Stimulated activated CD4-positive, alpha-beta T cell treated with anti-CD3 and anti-CD28 coated beads, Interleukin-4, amount 100 ng/mL, for 4 hours (primary cell): ENCODE results near the gene UBE2H.
"Not testable (repeated sequence)": the region's sequence is repeated elsewhere in the genome, so short reads cannot be mapped to it uniquely, and the experiment has no call there.

Source experiments
- DNase-seq, 2 experiments: peaks; one replicate each; pipeline ENCODE4 v3.0.0-alpha.2; 2020

The UBE2H gene

DNA sequence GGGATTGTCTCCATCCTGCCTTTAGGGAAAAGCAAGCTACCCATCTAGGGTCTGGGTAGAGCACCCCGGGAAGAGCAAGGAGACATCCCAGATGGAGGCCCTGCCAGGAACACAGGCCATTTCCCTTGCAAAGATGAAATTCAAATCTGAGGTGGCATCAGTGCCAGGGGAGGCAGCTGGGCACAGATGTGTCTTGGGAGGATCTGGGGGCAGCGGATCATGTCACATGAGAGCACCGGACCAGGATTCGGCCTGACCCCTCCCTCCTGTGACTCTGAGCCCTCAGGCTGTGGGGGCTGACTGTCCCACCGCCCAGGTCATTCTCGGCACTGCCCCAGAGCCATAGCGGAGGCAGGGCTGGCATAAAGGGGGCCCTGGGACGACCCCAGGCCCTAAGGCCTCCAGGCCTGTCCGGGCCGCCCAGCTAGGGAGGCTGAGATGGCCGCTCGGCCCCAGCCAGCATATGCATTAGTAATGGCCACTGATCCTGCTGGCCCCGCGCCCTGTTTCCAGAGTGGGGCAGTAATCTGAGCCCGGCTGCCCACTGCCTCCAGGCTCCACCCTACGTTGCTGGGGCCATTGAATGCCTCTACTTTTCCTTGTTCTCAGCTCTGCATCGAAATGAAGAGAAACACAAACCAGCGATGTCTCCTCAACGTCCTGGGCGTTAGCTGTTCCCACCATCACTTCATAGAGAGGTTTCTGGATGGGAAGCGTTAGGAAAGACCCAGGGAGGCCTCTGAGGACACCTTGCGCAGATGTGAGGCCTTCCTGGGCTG is 148.5 kb downstream of the UBE2H start:
- DNase-seq, result no peak

DNA sequence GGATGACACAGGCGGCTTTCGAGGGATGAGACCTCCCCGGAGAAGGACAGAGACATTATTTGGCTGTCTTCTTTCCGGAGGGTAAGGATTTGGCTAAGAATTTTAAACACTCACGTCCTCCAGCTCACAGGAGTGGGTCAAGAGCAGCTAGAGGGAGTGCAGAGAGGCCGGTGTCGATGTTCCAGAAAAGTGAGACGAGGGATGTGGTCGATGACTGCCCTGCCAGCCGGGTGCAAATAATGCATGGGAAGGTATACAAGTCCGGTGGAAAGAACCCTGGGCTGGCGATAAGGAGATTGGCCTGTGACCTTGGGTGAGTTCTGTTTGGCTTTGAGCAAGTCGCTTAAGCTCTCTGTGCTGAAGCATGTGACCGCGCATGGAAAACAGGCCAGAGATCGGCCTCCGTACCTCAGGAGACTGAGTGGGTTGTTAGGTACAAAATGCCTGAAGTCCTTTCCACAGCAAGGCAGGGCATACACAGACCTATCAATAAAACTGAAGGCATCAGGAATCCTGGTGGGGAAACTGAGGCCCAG is 149.1 kb downstream of the UBE2H start:
- no peak for DNase-seq

DNA sequence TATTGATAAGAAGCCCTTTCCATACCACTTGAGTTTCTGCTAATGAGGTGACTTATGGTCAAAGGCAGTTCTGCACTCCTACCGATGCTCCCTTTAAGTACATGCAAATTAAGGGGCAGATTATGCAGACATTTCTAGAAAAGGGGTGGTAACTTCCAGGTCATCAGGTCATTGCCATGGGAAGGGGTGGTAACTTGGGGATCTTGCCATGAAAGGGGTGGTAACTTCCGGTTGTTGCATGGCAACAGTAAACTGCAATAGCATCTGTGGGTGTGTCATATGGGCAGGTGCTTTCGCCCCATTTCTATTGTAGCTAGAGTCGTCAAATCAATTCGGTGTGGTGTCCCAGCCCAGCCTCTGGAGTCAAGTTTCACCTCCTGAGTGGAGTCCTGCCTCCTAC is 150.9 kb downstream of the UBE2H start:
- DNase-seq, result no peak

DNA sequence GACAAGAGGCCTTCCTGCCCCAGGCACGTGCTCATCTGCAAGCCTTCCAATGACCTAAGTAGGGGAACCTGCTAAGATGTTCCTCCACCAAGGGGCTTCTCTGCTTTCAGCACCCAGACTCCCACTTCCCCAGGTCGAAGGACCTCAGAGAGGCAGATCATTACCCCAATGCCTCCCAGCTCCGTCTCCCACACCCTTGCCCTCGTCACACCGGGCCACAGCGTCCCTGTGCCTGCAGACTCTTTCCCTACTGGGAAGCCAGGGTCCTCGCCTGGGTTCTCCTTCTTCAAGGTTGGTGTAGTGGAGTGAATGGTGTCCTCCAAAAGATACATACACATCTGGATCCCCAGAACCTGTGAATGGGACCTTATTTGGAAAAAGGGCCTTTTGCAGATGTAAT is 151.9 kb downstream of the UBE2H start:
- no peak for DNase-seq

DNA sequence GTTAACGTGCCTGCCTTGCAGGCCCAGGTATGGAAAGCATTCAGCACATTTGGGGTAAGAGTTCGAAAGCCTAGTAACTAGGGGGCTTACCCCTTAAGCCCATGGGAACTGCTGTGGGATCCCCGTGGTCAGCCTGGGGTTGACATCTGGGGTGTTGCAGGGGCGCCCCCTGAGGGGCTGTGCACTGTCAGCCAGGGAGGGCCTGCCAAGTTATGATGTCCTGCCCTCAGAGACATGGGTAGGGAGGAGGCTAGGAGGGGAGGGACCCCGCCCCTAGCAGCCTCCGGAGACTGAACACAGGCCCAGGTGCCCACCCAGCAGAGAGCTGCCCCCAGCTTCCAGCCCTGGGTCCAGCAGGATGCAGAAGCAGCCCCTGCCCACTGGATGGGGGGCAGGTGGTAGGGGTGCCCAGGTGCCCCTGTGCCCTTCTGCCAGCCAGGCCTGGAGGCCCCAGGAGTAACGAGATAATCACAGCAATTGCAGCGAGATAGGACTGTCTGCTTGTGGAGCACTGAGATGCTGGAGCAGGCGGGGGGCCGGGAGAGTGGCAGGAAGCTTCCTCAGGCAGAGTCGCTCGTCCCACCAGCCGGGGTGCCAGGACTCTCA is 153.3 kb downstream of the UBE2H start:
- DNase-seq, result no peak

DNA sequence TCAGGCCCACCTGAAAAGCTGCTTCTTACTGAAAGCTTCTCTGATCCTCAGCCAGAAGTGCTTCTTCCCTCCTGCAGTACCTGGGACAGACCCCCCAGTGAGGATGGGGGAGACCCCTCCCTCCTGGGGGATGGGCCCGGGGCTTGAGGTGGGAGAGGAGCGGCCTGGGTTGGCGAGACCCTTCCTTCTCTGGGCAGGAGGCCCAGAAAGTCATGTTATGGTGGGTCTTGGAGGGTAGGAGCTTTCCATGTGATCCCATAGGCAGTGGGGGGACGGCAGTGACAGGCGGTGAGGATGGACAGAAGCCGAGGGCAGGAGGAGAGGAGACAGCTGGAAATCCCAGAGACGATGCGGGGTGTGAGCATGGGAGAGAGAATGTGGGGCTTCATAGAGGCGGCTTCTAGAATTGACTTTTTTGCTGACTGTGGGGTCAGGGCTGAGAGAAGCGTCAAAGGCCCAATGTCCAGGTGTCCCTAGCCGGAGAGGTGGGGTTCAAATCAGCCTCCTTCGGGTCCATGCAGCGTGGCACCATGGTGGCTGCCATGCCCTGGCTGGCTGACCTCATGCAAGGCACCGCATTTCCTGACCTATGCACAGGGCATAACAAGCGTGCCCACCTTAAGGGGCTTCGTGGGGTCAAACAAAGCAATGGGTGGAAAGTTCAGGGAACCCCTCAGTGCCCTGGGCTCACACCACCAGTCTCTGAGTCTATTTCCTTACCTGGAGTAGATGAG is 154.0 kb downstream of the UBE2H start:
- DNase-seq, result no peak

DNA sequence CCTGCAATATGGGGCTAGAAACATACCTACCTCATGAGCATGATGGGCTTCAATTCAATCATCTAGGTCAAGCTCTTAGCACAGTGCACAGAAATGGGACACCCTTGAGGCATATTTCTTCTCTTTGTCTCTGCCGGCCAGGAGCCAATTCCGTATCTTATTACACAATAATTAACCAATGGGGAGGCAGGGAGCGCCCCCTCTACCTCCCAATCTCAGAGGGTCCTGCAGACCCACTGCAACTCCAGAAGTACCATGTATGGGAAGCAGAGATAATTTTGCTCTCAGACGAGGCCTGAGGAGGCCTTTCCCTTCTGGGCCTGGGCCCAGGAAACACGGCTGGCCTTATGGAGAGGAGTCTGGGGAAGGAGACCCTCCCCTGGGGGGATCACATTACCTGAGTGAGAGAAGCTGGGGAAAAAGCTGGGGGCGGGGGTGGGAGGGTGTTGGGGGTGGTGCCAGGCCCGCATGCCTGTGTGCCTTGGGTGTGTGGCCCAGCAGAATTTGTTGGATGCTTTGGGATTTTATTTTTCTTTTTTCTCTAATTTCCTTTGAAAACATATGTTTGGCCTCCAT is 155.5 kb downstream of the UBE2H start:
- no peak for DNase-seq

DNA sequence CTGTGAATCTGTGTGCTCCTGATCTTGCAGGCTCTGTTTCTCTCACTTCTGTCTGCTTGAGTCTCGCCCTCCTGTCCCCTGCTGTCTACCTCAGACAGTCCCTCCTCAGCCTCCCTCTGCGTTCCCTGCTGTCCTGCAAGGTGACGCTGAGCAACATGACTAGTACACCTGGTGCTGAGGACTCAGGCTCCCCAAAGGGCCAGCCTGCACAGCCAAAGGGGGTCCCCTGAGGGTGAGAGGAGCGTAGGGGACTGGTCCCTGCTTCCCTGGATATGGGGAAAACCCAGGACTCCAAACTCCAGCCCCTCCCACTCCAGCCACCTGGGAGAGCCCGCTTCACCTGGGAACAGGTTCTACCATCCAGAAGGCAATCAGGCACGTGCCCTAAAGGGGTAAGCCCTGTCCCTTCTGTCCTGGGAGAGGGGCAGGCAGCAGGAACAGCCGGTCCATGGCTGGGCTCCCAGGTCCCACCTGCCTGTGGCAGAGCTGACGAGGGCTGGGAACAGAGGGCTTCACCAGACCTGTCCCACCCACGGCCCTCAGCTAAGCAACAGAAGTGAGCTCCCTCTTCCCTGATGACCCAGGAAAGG is 156.5 kb downstream of the UBE2H start:
- DNase-seq, result no peak

DNA sequence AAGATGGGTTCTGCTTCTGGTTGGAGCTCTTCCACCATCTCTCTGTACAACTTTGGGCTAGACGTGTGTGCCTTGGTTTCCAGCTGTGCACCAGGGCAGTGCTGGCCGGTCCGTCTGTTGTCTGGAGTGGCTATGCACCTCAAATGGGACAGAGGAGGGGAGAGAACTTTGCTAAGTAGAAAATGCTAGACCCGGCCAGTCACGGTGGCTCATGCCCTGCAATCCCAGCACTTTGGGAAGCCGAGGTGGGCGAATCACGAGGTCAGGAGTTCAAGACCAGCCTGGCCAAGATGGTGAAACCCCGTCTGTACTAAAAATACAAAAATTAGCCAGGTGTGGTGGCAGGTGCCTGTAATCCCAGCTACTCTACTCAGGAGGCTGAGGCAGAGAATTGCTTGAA is 158.3 kb downstream of the UBE2H start:
- DNase-seq, result not testable (repeated sequence)

DNA sequence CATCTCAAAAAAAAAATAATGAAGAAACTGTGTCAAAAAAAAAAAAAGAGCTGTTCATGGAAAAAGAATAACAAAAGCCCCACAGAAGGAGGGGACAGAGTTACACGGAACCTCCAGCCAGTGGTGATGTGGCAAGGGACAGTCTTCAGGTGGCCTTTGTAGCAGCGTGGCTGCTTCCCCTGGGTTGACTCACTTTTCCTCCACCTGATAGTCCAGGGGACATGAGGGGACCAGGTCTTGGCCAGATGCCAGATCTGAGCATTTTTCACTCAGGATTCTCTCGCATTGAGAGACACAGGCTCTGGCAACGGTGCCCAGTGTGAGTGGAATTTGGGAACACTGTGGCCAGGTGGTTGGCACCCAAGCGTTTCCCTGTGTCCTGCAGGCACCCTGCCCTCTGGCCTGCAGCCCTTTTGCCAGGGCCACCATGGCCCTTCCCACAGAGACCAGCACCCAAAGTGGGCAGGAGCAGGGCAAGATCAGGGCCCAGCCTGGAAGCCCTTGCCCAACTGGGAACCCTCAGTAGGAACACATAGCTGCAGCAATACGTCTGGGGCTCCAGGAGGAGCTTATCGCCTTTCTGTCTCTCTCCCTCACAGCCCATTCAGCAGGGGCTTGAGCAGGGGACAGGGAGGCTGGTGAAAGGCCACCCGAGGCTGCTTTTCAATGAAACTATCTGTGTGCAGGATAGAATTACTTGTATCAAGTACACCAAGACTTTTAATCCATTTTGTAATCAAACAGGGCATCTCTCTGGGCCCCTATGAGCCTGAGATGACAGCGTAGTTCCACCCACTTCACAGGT is 159.1 kb downstream of the UBE2H start:
- DNase-seq, result no peak

DNA sequence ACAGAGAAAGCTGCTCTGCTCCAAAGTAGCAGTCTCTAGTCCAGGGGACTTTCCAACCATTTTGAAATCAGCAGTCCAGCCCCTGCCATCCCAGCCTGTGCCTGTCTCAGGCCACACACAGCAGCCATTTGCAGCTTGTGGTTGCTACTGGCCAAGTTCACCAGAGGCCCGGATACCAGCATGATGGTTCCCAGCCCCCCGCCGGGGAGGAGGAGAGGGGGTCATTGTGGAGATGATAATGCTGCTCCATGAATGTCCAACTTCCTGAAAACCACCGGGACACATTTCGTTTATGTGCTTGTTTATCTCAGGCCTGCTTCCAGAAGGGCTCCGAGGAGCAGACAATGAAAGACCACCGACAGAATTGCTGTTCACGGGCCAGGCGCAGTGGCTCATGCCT is 160.0 kb downstream of the UBE2H start:
- no peak for DNase-seq

DNA sequence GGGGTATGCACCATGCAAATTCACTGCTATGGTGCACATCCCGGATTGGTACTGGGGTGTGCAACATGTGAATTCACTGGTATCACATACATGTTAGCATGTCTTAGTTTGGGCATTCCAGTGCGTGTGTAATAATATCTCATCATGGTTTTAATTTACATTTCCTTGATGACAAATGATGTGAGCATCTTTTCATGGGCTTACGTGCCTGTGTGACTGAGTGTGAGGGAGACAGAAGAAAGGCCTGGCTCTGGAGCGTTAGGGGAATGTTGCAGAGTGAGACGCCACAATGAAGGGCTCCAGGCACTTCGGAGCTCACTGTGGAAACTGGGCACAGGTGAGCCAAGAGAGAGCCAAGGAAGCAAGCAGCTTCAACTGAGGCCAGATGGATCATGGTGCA is 162.6 kb downstream of the UBE2H start:
- no peak for DNase-seq

DNA sequence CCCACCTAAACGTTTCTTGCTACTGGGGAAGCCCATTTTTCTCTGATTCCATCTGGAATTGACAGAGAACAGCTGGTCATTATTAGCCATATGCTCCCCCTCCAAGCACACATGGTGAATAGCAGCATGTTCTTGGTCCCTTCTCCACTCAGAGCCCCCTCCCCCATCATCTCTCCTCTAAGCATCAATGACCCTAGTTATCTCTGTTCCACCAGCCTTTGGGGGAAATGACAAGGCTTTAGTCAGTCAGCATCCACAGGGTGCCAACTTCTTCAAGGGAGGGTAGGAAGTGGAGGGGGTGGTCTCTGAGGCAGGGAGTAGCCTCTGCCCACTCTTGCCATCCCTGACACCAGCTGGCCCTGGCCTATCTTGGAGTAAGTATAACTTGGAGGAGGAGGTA is 163.1 kb downstream of the UBE2H start:
- DNase-seq, result no peak

DNA sequence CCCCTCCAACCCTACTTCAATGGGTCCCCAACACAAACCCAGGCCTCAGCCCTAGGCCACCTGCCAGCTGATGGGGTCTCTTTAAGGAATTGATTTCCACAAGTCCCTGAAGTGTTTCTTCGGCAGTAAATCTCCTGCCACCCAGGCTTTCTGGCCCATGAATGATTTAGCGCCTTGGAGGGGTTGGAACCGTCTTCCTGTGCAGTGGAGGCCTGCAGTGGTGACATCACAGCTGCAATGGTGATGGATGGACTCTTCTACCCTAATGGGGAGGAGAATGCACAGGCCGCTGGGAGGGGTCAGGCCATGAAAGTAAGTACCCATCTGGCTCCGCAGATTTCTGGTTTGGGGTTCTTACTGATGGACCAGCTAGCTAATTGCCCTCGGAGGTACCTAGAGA is 163.8 kb downstream of the UBE2H start:
- DNase-seq, result no peak

DNA sequence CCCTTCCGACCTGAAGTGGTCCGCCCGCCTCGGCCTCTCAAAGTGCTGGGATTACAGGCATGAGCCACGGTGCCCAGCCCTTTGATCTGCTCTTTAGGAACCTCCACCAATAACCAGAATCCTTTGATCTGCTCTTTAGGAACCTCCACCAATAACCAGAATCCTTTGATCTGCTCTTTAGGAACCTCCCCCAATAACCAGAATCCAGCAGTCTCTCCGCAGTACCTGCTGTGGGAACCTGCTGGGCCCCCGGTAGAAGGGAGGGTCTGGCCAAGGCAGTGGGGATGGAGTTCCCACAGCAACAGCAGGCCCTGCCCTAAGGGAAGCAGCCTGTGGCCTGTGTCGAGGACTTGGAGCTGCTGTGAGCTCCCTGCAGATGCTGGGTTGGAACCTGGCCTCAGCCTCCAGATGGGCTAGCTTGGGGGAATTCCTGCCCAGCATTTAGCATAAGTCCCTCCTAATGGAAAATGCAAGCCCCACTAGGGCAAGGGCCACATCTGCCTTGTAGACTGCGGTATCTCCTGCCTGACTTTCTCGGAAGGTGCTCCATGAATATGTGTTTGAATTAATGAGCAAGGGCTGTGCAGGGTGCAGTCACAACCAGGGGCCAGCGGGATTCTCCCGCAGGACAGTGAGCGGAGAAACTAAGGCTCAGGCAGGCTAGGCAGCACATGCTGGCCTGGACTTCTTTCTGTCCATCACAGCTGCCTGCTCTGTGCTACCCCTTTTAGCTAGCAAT is 165.8 kb downstream of the UBE2H start:
- no peak for DNase-seq

DNA sequence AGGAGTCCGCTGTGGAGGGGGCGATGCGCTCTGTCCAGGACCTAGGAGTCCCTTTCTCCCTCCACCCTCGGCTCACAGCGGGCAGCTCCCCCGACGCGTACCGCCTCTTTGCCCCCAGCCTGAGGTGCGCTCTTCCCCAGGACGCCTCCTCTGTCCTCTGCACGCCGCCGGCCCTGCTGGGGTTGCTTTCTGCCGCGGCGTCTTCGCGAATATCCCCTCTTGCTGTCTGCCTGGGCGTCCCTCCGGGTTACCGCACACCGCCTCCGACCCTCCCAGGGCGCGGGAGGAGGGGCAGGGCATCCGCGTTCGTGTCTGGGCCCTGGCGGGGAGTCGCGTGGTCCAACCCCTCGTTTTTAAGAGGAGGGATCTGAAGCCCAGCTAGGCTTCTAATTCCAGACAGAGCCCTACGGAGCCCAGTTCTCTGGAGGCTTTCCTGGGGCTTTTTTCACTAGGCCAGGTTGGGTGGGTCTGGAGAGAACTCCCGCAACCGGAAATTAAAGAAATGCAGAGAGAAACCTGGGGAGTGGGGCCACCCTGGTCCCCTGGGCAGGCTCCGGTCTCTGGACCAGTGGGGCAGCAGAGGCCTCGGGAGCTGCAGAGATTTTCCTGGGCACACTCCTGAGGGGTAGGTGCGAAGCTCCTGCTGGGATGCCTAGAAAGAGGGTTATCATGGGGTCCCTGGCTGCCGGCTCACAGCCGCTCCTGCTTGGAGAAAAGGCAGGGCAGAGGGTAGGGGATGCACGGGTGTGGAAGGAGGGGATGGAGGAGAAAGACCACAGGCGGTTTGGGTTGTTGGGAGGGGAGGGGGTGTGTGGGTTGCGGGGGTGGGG is 166.9 kb downstream of the UBE2H start:
- peak in 1 of 2 experiments; percentile 11 for DNase-seq

DNA sequence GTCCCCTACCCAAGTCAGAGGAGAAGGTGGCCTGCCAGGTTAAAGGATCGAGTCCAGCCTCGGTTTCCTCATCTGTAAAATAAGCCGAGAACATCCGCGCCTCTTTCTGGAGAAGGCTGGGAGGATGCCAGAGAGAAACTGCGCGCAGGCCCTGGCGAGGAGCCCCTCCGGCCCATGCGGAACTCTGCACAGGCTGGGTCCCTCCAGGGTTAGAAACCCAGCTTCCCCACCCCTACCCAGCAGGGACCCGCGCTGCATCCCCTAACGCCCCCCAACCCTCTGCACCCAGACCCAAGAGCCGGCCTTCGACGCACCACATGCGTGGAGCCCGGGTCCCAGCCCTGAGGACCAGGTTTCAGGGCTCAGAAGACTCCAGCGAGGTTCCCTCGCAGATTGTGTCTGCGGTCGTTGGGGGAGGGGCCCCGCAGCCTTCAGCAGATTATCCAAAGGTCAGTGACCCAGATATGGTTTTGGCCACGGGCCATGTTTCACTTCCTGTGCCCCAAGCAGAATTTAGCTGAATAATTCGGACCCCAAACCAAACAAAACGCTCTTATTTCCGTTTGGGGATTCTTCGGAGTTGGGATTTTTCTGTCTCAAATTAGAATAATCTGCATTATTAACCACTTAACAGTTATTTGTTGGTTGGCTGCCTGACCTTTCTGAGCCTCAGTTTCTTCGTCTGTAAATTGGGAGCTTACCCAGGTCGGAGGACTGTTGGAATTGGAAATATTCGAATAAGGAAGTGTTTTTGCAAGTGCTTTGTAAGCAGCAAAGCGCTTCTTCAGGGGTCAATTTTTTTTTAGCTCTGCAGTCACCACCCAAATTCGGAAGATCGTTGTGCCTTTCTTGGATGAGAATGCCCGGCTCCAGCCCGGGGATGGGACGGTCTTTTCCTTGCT is 167.7 kb downstream of the UBE2H start:
- no peak for DNase-seq

DNA sequence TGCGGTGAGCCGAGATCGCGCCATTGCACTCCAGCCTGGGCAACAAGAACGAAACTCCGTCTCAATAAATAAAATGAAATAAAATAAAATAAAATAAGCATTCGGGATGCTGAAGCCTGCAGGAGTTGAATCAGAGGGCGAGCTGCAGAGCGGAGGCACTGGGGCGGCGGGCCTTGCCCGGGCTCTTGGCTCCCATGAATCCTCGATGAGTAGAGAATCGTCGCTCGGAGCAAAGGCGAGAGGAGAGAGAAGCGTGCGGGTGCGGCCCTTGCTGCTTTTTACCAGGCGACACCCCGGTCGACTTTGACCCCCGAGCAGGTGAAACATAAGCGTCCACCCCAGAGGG is 168.3 kb downstream of the UBE2H start:
- no peak for DNase-seq

DNA sequence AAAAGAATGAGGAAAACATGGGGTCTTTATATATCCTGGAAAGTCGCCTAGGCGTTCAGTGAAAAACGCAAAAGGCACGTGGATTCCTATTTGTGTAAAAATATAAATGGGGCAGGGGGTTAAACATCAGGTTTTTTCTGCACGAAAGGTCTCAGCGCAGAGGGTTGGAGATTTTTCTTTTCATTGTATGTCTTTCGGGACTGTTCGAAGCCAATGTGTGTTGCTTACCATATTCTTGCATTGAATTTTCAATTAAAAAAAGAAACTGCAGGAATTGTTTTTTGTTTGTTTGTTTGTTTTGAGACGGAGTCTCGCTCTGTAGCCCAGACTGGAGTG is 169.2 kb downstream of the UBE2H start:
- DNase-seq, result no peak
